ENCODE data around the gene EVL.
A peak's percentile ranks its signal among the peaks of the same experiment; 100 is the strongest.
"Not testable (repeated sequence)": the region's sequence is repeated elsewhere in the genome, so short reads cannot be mapped to it uniquely, and the experiment has no call there.

Gene EVL

GRCh38 chr14:100038065-100038464 lies 27.2 kb upstream of the EVL start:
- no peak for DNase-seq (ENCODE audit: low read depth)

- DNase-seq (ENCODE audit: low read depth): no peak
These were observed 25.3 kb upstream of the EVL start for GRCh38 chr14:100039903-100040302.

GRCh38 chr14:100041271-100041670 lies 24.0 kb upstream of the EVL start:
- no peak for DNase-seq (ENCODE audit: low read depth)

GRCh38 chr14:100042286-100042685 lies 22.9 kb upstream of the EVL start:
- DNase-seq (ENCODE audit: low read depth): no peak

- no peak for DNase-seq (ENCODE audit: low read depth)
These were observed 19.4 kb upstream of the EVL start for GRCh38 chr14:100045642-100046344.

- no peak for DNase-seq (ENCODE audit: low read depth)
These were observed 17.6 kb upstream of the EVL start for GRCh38 chr14:100047600-100047999.

GRCh38 chr14:100048786-100049185 lies 16.4 kb upstream of the EVL start:
- DNase-seq (ENCODE audit: low read depth): no peak

GRCh38 chr14:100049220-100049619 lies 16.0 kb upstream of the EVL start:
- DNase-seq (ENCODE audit: low read depth): no peak

- no peak for DNase-seq (ENCODE audit: low read depth)
These were observed 14.1 kb upstream of the EVL start for GRCh38 chr14:100051103-100051502.

- no peak for DNase-seq (ENCODE audit: low read depth)
These were observed 13.7 kb upstream of the EVL start for GRCh38 chr14:100051543-100051942.

- no peak for DNase-seq (ENCODE audit: low read depth)
These were observed 12.4 kb upstream of the EVL start for GRCh38 chr14:100052819-100053218.

- DNase-seq (ENCODE audit: low read depth): no peak
These were observed 10.7 kb upstream of the EVL start for GRCh38 chr14:100054316-100055075.

GRCh38 chr14:100056431-100056830 lies 8.8 kb upstream of the EVL start:
- DNase-seq (ENCODE audit: low read depth): no peak

- DNase-seq (ENCODE audit: low read depth): no peak
These were observed 8.0 kb upstream of the EVL start for GRCh38 chr14:100056964-100057795.

GRCh38 chr14:100058777-100059437 lies 6.3 kb upstream of the EVL start:
- no peak for DNase-seq (ENCODE audit: low read depth)

- DNase-seq (ENCODE audit: low read depth): no peak
These were observed 5.8 kb upstream of the EVL start for GRCh38 chr14:100059438-100059781.

- DNase-seq (ENCODE audit: low read depth): no peak
These were observed 4.5 kb upstream of the EVL start for GRCh38 chr14:100060760-100061159.

- no peak for DNase-seq (ENCODE audit: low read depth)
These were observed 2.6 kb upstream of the EVL start for GRCh38 chr14:100062590-100062989.

GRCh38 chr14:100063314-100063941 lies 1.8 kb upstream of the EVL start:
- no peak for DNase-seq (ENCODE audit: low read depth)

GRCh38 chr14:100064335-100065092 lies 708 bp upstream of the EVL start:
- DNase-seq (ENCODE audit: low read depth): not testable (repeated sequence)

GRCh38 chr14:100065942-100066574 lies 836 bp downstream of the EVL start:
- DNase-seq (ENCODE audit: low read depth): peak; percentile 65

Measured in stimulated activated CD8-positive, alpha-beta memory T cell treated with anti-CD3 and anti-CD28 coated beads, Interleukin-12 subunit alpha, Interleukin-12 subunit beta, amount 100 ng/mL, for 4 hours (primary cell).